ENCODE measurements around the gene PRRT2.
"Not testable (repeated sequence)": the region's sequence is repeated elsewhere in the genome, so short reads cannot be mapped to it uniquely, and the experiment has no call there.

The PRRT2 gene

GRCh38 chr16:29812754-29813643 is 1.0 kb downstream of the PRRT2 start:
- DNase-seq = no peak

- DNase-seq = no peak
These were observed 1.9 kb downstream of the PRRT2 start for GRCh38 chr16:29813644-29814562.

GRCh38 chr16:29814592-29814991 is 2.6 kb downstream of the PRRT2 start:
- DNase-seq = no peak

- DNase-seq = peak; percentile 60
These were observed 3.2 kb downstream of the PRRT2 start for GRCh38 chr16:29815032-29815721.

GRCh38 chr16:29815793-29816693 is 4.0 kb downstream of the PRRT2 start, which contains the start of gene PAGR1:
PAGR1 (plus strand) TSS chr16:29816152; CDS start chr16:29816526, 374 bp downstream.
- DNase-seq = peak; percentile 99

- DNase-seq = peak; percentile 78
These were observed 4.9 kb downstream of the PRRT2 start for GRCh38 chr16:29816694-29817441.

- no peak for DNase-seq
These were observed 6.1 kb downstream of the PRRT2 start for GRCh38 chr16:29818082-29818481.

GRCh38 chr16:29819506-29819905 is 7.5 kb downstream of the PRRT2 start:
- no peak for DNase-seq

GRCh38 chr16:29820271-29820701 is 8.3 kb downstream of the PRRT2 start, which contains the start of gene MVP:
MVP (plus strand) TSS chr16:29820462; CDS start chr16:29830550, 10,088 bp downstream.
- DNase-seq = peak; percentile 60

GRCh38 chr16:29820730-29821642 is 9.0 kb downstream of the PRRT2 start:
- peak; percentile 58 for DNase-seq

- no peak for DNase-seq
These were observed 9.7 kb downstream of the PRRT2 start for GRCh38 chr16:29821643-29822115.

- no peak for DNase-seq
These were observed 12.7 kb downstream of the PRRT2 start for GRCh38 chr16:29824589-29825144.

GRCh38 chr16:29825145-29826044 is 13.4 kb downstream of the PRRT2 start:
- peak; percentile 62 for DNase-seq

- DNase-seq = no peak
These were observed 14.3 kb downstream of the PRRT2 start for GRCh38 chr16:29826342-29826695.

- no peak for DNase-seq
These were observed 18.8 kb downstream of the PRRT2 start for GRCh38 chr16:29830774-29831173.

- DNase-seq = no peak
These were observed 19.5 kb downstream of the PRRT2 start for GRCh38 chr16:29831490-29831889.

- DNase-seq = not testable (repeated sequence)
These were observed 21.2 kb downstream of the PRRT2 start for GRCh38 chr16:29833219-29833618.

- no peak for DNase-seq
These were observed 22.1 kb downstream of the PRRT2 start for GRCh38 chr16:29834079-29834478.
